ENCODE results near the gene DGLUCY.

DGLUCY gene

DNA sequence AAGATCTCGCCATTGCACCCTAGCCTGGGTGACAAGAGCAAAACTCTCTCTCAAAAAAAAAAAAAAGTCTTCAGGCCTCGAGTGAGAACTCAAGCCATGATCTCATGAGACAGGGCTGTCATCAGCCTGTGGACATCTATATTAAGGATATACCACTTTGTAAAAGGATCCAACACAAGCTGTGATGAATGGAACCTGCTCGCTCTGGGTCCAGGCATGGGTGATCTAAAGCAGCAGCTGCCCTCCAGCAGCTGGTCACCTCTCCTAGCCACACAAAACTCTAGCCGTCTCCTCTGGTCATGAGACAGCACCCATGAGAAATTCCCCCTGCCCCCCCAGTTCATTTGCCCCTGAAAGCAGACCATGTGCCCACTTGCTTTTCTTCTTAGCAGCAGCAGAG, 19.1 kb upstream of the DGLUCY start:
- no peak for TF ChIP-seq ZNF23 (tag by site-specific recombination; IDR thresholded peaks at IDR 0.05; ENCODE audit: borderline replicate concordance)
- TF ChIP-seq ZNF561 (tag by site-specific recombination; IDR thresholded peaks at IDR 0.05; ENCODE audit: borderline replicate concordance) = no peak
- no peak for TF ChIP-seq ZNF133 (tag by site-specific recombination; IDR thresholded peaks at IDR 0.05)
- no peak for TF ChIP-seq ZSCAN16 (tag by site-specific recombination; IDR thresholded peaks at IDR 0.05)
- no peak for TF ChIP-seq ZNF626 (tag by site-specific recombination; IDR thresholded peaks at IDR 0.05)
- TF ChIP-seq ZBTB7A (tag by site-specific recombination; IDR thresholded peaks at IDR 0.05; ENCODE audit: low read depth) = no peak
- TF ChIP-seq ZNF155 (tag by site-specific recombination; IDR thresholded peaks at IDR 0.05) = no peak
- TF ChIP-seq ZBTB8A (tag by site-specific recombination; IDR thresholded peaks at IDR 0.05) = no peak
- TF ChIP-seq, protein P1, sequence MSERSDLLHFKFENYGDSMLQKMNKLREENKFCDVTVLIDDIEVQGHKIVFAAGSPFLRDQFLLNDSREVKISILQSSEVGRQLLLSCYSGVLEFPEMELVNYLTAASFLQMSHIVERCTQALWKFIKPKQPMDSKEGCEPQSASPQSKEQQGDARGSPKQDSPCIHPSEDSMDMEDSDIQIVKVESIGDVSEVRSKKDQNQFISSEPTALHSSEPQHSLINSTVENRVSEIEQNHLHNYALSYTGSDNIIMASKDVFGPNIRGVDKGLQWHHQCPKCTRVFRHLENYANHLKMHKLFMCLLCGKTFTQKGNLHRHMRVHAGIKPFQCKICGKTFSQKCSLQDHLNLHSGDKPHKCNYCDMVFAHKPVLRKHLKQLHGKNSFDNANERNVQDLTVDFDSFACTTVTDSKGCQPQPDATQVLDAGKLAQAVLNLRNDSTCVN (tag by site-specific recombination; optimal IDR thresholded peaks at IDR 0.05) = no peak
- no peak for TF ChIP-seq ZNF768 (tag by site-specific recombination; IDR thresholded peaks at IDR 0.05)
- TF ChIP-seq SCRT2 (tag by site-specific recombination; IDR thresholded peaks at IDR 0.05) = no peak
- TF ChIP-seq ZSCAN18 (tag by site-specific recombination; IDR thresholded peaks at IDR 0.05) = no peak
- TF ChIP-seq, protein P2, sequence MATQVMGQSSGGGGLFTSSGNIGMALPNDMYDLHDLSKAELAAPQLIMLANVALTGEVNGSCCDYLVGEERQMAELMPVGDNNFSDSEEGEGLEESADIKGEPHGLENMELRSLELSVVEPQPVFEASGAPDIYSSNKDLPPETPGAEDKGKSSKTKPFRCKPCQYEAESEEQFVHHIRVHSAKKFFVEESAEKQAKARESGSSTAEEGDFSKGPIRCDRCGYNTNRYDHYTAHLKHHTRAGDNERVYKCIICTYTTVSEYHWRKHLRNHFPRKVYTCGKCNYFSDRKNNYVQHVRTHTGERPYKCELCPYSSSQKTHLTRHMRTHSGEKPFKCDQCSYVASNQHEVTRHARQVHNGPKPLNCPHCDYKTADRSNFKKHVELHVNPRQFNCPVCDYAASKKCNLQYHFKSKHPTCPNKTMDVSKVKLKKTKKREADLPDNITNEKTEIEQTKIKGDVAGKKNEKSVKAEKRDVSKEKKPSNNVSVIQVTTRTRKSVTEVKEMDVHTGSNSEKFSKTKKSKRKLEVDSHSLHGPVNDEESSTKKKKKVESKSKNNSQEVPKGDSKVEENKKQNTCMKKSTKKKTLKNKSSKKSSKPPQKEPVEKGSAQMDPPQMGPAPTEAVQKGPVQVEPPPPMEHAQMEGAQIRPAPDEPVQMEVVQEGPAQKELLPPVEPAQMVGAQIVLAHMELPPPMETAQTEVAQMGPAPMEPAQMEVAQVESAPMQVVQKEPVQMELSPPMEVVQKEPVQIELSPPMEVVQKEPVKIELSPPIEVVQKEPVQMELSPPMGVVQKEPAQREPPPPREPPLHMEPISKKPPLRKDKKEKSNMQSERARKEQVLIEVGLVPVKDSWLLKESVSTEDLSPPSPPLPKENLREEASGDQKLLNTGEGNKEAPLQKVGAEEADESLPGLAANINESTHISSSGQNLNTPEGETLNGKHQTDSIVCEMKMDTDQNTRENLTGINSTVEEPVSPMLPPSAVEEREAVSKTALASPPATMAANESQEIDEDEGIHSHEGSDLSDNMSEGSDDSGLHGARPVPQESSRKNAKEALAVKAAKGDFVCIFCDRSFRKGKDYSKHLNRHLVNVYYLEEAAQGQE (tag by site-specific recombination; IDR thresholded peaks at IDR 0.05) = no peak
- no peak for TF ChIP-seq ZNF843 (tag by site-specific recombination; IDR thresholded peaks at IDR 0.05)
- TF ChIP-seq ZNF146 (tag by site-specific recombination; IDR thresholded peaks at IDR 0.05) = no peak
- no peaks in the 10 kb centered on the region for H3K36me3 ChIP-seq (ENCODE audit: control insufficient read depth in 2 of 2, insufficient read depth in 1 of 2, low read length in 2 of 2)

DNA sequence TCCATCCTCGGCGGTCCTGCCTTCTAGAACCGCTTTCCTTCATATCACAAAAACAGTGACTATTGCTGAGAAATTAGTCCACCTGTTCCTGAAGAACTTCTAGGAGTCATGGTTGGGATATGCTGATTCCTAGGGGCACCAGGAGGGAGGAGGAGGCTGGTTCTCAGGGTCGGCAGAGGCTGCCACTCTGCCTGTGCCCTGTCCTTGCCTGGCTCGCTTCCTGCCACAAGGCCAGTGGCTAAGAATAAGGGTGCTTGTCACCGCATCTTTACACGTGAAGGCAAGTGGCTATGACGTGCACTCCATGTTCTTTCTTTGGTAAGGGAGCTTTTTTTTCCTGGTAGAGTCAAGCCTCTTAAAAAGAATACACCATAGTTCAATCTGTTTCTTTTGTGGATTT, 18.7 kb upstream of the DGLUCY start:
- H3K27ac ChIP-seq (ENCODE audit: extremely low read depth, low read depth, low read length) = no peak overlapping the region
- H3K4me1 ChIP-seq (ENCODE audit: control insufficient read depth, insufficient read depth, low read length) = no peaks in the 10 kb centered on the region
- CTCF ChIA-PET = interaction anchor here (0.9 kb wide), 1 partner anchor 78 kb away, joined by 3 read pairs; no protein-coding TSS in a partner anchor
- POLR2A ChIA-PET = no interaction called here
- no peak overlapping the region for H3K4me3 ChIP-seq (ENCODE audit: low read depth, low read length)
- no peaks in the 10 kb centered on the region for H3K9me3 ChIP-seq (ENCODE audit: control insufficient read depth, insufficient read depth, low read depth, low read length)
- H3K36me3 ChIP-seq (ENCODE audit: control insufficient read depth in 2 of 2, insufficient read depth in 1 of 2, low read length in 2 of 2) = no peaks in the 10 kb centered on the region
- TF ChIP-seq ZNF221 (tag by site-specific recombination; IDR thresholded peaks at IDR 0.05; ENCODE audit: borderline replicate concordance) = no peak
- TF ChIP-seq ZNF561 (tag by site-specific recombination; IDR thresholded peaks at IDR 0.05; ENCODE audit: borderline replicate concordance) = no peak
- no peak for TF ChIP-seq ZNF335 (tag by site-specific recombination; conservative IDR thresholded peaks at IDR 0.05)
- no peak for TF ChIP-seq EGR2 (tag by site-specific recombination; IDR thresholded peaks at IDR 0.05; ENCODE audit: low read depth)
- TF ChIP-seq ZNF677 (tag by site-specific recombination; IDR thresholded peaks at IDR 0.05) = no peak
- TF ChIP-seq ZNF223 (tag by site-specific recombination; IDR thresholded peaks at IDR 0.05) = no peak
- TF ChIP-seq, protein P3, sequence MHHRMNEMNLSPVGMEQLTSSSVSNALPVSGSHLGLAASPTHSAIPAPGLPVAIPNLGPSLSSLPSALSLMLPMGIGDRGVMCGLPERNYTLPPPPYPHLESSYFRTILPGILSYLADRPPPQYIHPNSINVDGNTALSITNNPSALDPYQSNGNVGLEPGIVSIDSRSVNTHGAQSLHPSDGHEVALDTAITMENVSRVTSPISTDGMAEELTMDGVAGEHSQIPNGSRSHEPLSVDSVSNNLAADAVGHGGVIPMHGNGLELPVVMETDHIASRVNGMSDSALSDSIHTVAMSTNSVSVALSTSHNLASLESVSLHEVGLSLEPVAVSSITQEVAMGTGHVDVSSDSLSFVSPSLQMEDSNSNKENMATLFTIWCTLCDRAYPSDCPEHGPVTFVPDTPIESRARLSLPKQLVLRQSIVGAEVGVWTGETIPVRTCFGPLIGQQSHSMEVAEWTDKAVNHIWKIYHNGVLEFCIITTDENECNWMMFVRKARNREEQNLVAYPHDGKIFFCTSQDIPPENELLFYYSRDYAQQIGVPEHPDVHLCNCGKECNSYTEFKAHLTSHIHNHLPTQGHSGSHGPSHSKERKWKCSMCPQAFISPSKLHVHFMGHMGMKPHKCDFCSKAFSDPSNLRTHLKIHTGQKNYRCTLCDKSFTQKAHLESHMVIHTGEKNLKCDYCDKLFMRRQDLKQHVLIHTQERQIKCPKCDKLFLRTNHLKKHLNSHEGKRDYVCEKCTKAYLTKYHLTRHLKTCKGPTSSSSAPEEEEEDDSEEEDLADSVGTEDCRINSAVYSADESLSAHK (tag by site-specific recombination; IDR thresholded peaks at IDR 0.05) = no peak
- TF ChIP-seq ZNF837 (tag by site-specific recombination; IDR thresholded peaks at IDR 0.05) = no peak
- TF ChIP-seq ZNF639 (tag by site-specific recombination; IDR thresholded peaks at IDR 0.05) = no peak
- TF ChIP-seq ZNF530 (tag by site-specific recombination; IDR thresholded peaks at IDR 0.05; ENCODE audit: low read depth) = no peak
- TF ChIP-seq ZIC2 (tag by site-specific recombination; IDR thresholded peaks at IDR 0.05) = no peak
- TF ChIP-seq GFI1B (tag by site-specific recombination; IDR thresholded peaks at IDR 0.05) = no peak
- TF ChIP-seq ZNF600 (tag by site-specific recombination; IDR thresholded peaks at IDR 0.05) = no peak
- TF ChIP-seq MEIS1 (CRISPR knock-in tag; IDR thresholded peaks at IDR 0.05; ENCODE audit: borderline replicate concordance) = no peak

More for the DNA sequence above, 19.1 kb upstream of the DGLUCY start:
- POLR2A ChIA-PET = no interaction called here
- CTCF ChIA-PET = no interaction called here
- Histone ChIP-seq H3K27ac (ENCODE audit: extremely low read depth, low read depth, low read length) (no peak overlapping the region), H3K9me3 (ENCODE audit: control insufficient read depth, insufficient read depth, low read depth, low read length) (no peaks in the 10 kb centered on the region), H3K4me3 (ENCODE audit: low read depth, low read length) (no peak overlapping the region), H3K4me1 (ENCODE audit: control insufficient read depth, insufficient read depth, low read length) (no peaks in the 10 kb centered on the region)
